Measurements from ENCODE around the gene FIGN. TPM values are rescaled to one million over a fixed set of nuclear protein-coding genes. Genes with fewer than 3 reads are reported as not detected.

The FIGN gene
- total and polyA plus RNA-seq, 8 donors: 1.5 to 8.5 (median 4.6) TPM

DNA sequence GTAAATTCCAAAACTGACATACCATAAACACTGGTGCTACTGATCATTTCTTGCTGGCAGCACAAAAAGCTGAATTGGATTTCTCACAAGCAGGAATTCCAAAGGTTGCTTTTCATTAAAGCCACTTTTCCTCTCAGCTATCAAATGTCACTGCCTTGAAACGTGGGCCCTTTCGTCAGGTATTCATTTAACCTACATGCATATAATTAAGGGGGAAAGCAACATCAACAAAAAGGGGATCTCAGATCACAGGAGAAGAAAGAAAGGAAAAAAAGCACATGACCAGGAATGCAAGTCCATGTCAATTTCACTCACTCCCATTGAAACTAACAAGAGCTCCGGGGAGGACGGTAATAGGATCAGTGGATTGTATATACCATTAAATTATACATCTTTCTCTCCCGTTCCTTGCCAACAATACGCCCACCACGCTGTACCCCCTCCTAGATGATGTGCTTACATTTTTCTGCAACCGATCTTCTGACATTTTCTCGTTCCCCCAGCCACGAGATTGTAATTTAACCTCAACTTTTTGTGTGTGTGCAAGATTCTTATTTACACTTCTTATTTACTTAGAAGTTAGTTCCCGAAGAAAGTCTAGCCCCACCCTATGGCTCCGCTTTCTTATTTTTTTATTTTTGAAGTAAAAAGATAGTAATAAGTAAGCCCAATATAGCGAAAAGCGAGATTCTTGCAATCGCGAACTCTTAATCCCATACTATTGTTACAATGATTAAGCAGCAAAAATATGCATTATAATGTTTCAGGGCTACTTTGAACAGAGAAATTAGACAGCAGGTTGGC, 725 bp downstream of the FIGN start:
- H3K4me3 ChIP-seq: peak overlapping the region; percentile 57 to 82 (median 79)
- no peaks in the 10 kb centered on the region for H3K27me3 ChIP-seq
- intact Hi-C loops (cut with DNase I): no loop called here
- WGBS, 2 donors: 1% methylated on average over 16 of the region's 16 CpGs
- DNase-seq (no peak), ATAC-seq (peak in 1 of 4 donors; percentile 7), FAIRE-seq (no peak)
- peaks cover 7 to 17% (median 16%) of the 10 kb centered on the region in 3 donors for H3K4me1 ChIP-seq
- TF ChIP-seq, protein P1, sequence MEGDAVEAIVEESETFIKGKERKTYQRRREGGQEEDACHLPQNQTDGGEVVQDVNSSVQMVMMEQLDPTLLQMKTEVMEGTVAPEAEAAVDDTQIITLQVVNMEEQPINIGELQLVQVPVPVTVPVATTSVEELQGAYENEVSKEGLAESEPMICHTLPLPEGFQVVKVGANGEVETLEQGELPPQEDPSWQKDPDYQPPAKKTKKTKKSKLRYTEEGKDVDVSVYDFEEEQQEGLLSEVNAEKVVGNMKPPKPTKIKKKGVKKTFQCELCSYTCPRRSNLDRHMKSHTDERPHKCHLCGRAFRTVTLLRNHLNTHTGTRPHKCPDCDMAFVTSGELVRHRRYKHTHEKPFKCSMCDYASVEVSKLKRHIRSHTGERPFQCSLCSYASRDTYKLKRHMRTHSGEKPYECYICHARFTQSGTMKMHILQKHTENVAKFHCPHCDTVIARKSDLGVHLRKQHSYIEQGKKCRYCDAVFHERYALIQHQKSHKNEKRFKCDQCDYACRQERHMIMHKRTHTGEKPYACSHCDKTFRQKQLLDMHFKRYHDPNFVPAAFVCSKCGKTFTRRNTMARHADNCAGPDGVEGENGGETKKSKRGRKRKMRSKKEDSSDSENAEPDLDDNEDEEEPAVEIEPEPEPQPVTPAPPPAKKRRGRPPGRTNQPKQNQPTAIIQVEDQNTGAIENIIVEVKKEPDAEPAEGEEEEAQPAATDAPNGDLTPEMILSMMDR (IDR thresholded peaks at IDR 0.05): no peak
- no peaks in the 10 kb centered on the region for H3K9me3 ChIP-seq
- H3K27ac ChIP-seq: peak overlapping the region; percentile 82 to 92 (median 84)
- no peaks in the 10 kb centered on the region for H3K36me3 ChIP-seq

DNA sequence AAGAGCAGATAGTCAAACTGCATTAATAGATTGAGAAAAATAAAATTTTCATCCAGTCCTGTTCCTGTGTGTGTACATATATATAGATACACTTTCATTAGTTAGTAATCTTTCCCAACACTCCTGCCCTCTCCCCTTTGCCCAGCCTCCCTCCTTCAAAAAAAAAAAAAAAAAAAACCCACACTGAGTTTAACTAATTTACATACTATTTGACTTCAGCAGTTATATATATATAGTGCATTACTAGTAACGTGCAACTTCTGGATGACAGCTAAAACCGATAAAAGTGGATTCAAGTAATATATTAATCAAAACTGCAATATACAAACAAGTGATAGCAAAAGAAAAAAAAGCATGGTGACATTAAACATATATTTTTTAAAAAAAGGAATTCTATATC, 1.4 kb downstream of the FIGN start:
- TF ChIP-seq, protein P1 (IDR thresholded peaks at IDR 0.05): no peak
- Histone ChIP-seq H3K9me3 (no peaks in the 10 kb centered on the region), H3K4me3 (peak overlapping the region in 3 of 4 donors; percentile 57 to 80 (median 78)), H3K4me1 (peaks cover 7 to 17% (median 16%) of the 10 kb centered on the region in 3 donors), H3K36me3 (no peaks in the 10 kb centered on the region), H3K27ac (peak overlapping the region in 2 of 4 donors; percentile 85 to 92), H3K27me3 (no peaks in the 10 kb centered on the region)
- ATAC-seq (no peak), DNase-seq (no peak), FAIRE-seq (no peak)
- 13 to 15% methylated on average over 2 of the region's 2 CpGs for WGBS, 2 donors
- intact Hi-C loops (cut with DNase I): no loop called here

GRCh38 chr2:163733956-163734355, 1.9 kb downstream of the FIGN start:
- WGBS, 2 donors: 31 to 32% methylated on average over 5 of the region's 5 CpGs
- no peak for DNase-seq
- H3K9me3 ChIP-seq: no peaks in the 10 kb centered on the region
- peak overlapping the region in 2 of 4 donors; percentile 46 to 57 for H3K27ac ChIP-seq
- peak overlapping the region in 2 of 4 donors; percentile 78 to 80 for H3K4me3 ChIP-seq
- TF ChIP-seq, protein P1 (IDR thresholded peaks at IDR 0.05): no peak
- H3K36me3 ChIP-seq: no peaks in the 10 kb centered on the region
- ATAC-seq: no peak
- no peaks in the 10 kb centered on the region for H3K27me3 ChIP-seq
- intact Hi-C loops (cut with DNase I): no loop called here
- H3K4me1 ChIP-seq: peaks cover 7 to 17% (median 16%) of the 10 kb centered on the region in 3 donors
- no peak for FAIRE-seq

- Histone ChIP-seq H3K36me3 (no peaks in the 10 kb centered on the region), H3K27ac (peak overlapping the region in 3 of 4 donors; percentile 2 to 57 (median 46)), H3K27me3 (no peaks in the 10 kb centered on the region), H3K4me1 (peaks cover 7 to 17% (median 16%) of the 10 kb centered on the region in 3 donors), H3K9me3 (no peaks in the 10 kb centered on the region), H3K4me3 (peak overlapping the region in 2 of 4 donors; percentile 78 to 80)
- TF ChIP-seq, protein P1 (IDR thresholded peaks at IDR 0.05): no peak
- no peak for DNase-seq
- no peak for FAIRE-seq
- intact Hi-C loops (cut with DNase I): no loop called here
- 19% methylated on average over 15 of the region's 15 CpGs for WGBS, 2 donors
- peak in 2 of 4 donors; percentile 20 to 27 for ATAC-seq
These were observed 2.4 kb downstream of the FIGN start for GRCh38 chr2:163733301-163733938.

Measured in pancreas (tissue), 10 donors.